Hematopoietic multipotent progenitor cell treated with erythropoietin and hydrocortisone succinate and interleukin-3 and kit ligand, for 4 days (in vitro differentiated cells): Measurements from ENCODE around the gene TBX1.
A peak's percentile ranks its signal among the peaks of the same experiment; 100 is the strongest.
"Not testable (repeated sequence)": the region's sequence is repeated elsewhere in the genome, so short reads cannot be mapped to it uniquely, and the experiment has no call there.

Experiments used
- DNase-seq: peaks from one replicate; pipeline ENCODE4 v3.0.0-alpha.2; 2015

Gene TBX1

GRCh38 chr22:19723232-19723982 lies 37.2 kb upstream of the TBX1 start, which contains the start of gene GP1BB:
Gene GP1BB, plus strand, starts transcription at chr22:19723539. Its CDS starts 31 bp downstream, at chr22:19723570.
- DNase-seq = peak; percentile 92

DNA sequence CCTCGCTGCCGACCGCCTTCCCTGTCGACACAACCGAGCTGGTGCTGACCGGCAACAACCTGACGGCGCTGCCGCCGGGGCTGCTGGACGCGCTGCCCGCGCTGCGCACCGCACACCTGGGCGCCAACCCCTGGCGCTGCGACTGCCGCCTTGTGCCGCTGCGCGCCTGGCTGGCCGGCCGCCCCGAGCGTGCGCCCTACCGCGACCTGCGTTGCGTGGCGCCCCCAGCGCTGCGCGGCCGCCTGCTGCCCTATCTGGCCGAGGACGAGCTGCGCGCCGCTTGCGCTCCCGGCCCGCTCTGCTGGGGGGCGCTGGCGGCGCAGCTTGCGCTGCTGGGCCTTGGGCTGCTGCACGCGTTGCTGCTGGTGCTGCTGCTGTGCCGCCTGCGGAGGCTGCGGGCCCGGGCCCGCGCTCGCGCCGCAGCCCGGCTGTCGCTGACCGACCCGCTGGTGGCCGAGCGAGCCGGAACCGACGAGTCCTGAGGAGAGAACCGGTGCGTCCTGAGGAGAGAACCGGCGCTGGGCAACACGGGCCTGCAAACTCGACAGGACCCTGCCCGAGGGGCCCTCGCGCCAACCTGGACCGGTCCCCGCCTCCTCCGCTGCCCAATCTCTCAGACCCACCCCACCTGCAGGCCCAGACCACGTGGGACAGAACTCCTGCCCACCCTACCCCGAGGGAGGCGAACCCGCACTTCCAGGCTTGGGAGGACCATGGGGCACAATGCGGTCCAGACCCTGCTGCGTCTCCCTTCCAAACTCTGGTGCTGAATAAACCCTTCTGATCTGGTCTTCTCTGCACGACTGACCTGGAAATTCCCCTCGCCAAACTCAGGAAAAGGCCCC lies 36.4 kb upstream of the TBX1 start:
- peak; percentile 87 for DNase-seq

- no peak for DNase-seq
Measured at GRCh38 chr22:19724927-19725661, 35.5 kb upstream of the TBX1 start.

- DNase-seq = not testable (repeated sequence)
Measured at GRCh38 chr22:19726064-19726788, 34.4 kb upstream of the TBX1 start.

DNA sequence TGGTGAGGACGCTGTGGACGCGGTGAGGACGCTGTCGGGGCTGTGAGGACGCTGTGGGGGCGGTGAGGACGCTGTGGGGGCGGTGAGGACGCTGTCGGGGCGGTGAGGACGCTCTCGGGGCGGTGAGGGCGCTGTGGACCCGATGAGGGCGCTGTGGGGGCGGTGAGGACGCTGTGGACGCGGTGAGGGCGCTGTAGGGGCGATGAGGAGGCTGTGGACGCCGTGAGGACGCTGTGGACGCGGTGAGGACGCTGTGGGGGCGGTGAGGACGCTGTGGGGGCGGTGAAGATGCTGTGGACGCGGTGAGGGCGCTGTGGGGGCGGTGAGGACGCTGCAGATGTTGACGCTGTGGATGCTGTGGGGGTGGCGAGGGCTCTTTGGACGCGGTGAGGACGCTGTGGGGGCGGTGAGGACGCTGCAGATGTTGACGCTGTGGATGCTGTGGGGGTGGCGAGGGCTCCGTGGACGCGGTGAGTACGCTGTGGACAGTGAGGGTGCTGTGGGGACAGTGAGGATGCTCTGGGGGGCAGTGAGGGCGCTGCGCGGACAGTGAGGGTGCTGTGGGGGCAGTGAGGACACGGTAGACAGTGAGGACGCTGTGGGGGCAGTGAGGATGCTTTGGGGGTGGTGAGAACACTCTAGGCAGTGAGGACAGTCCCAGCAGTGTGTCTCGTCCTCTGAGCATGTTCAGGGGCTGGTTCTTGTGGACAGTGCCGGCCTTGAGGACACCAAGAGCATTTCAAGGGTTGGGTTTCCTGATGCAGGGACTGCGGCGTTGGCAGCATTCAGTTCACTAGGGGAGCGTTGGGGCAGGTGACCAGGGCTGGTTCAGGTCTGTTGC lies 33.0 kb upstream of the TBX1 start:
- DNase-seq = no peak

GRCh38 chr22:19728271-19728670 lies 32.3 kb upstream of the TBX1 start:
- no peak for DNase-seq

DNA sequence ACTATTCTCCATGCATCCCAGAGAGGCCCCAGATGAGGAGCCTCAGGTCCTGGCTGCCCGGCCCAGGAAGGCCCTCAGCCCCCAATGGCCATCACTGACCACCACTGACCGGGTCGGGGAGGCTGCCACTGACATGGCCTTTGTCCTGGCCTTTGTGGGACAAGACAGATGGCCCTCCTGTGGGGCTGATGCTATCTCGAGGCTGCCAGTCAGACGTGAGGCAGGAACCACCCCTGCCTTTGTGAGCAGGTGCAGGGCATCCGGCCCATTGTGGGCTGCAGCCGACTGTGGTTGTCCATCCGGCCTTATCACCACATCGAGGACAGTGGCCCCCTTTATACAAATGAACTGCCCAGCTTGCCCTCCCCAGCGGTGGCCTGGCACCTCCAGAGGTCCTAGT lies 31.7 kb upstream of the TBX1 start:
- DNase-seq = no peak

DNA sequence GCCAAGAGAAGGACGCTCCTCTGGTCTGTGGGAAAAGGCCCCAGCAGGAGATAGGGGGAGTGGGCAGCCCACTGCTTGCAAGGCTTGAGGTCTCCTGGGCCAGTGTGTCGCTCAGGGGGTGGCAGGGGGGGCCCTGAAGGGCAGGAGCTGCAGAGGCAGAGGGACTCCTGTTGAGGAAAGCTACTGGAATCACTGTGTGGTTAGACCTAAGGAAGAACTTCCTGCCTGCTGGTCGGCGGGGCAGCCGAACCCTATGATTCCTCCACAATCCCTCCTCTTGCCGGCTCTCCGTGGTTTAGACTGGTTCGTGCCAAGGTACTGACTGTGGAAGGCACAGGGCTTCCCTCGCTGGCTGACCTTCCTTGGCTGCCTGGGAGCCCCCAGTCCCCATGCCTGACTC lies 31.1 kb upstream of the TBX1 start:
- no peak for DNase-seq

GRCh38 chr22:19730198-19730597 lies 30.4 kb upstream of the TBX1 start:
- peak; percentile 53 for DNase-seq

DNA sequence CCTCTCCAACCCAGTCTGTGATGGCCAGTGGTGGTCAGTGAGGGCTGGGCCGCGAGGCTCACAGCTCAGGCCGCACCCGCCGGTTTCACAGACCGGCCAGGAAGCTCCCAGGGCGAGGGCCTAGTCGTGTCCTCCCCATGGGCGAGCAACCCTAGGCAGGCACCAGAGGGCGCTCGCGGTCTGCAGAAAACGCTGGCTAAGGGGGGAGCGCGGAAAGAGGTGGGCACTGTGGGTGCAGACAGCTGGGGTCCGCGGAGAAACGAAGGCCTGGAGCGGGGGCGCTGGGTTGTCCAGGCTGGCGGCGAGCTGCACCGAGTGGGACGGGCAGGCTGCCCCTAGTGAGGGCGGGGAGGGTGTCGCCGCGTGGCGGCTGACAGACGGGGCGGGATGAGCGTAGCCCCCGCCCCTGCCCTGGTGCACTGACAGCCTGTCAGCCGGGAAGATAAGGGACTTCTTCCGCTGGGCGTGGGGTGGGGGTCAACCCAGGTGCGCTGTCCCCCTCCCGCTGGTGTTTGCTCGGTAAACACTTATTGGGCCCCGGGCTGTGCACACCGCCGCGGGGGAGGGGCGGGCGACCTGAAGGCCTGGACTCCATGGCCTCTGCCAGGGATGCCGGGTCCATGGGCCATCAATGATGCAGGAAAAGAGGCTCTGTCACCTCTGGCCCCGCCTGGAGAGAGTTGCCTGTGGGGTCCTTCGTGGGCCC lies 29.8 kb upstream of the TBX1 start:
- DNase-seq = peak; percentile 89

- no peak for DNase-seq
Measured at GRCh38 chr22:19731361-19732135, 29.0 kb upstream of the TBX1 start.

DNA sequence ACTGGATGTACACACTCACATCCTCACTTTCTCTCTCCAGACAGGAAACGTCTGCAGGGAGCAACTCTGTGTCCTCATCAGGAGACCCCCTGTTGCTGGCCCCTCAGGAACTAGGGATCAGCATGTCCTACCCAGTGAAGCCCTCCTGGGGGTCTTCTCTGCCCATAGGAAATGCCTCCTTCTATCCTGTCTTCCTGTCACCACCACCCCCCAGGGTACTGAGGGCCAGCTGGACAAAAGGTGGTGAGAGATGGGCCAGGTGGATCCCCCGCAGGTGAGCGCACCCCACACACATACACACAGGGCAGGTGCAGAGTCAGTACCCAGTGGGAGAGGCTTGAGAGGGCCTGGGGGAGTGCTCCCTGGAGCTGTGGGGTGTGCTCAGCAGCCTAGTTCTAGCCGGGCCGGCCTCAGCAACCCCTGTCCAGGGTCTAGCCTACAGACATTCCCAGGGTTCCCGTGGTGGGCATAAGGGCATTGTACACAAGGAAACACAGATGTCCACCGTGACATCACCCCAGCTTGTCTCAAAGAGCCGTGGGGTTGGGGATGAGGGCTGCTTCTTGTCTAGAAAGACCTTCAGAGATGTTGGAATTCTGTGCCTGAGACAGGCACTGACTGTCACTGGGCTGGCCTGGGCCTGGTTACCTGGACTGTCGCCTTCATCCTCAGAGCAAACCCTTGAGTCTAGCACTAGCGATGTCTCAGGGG lies 28.0 kb upstream of the TBX1 start:
- no peak for DNase-seq

DNA sequence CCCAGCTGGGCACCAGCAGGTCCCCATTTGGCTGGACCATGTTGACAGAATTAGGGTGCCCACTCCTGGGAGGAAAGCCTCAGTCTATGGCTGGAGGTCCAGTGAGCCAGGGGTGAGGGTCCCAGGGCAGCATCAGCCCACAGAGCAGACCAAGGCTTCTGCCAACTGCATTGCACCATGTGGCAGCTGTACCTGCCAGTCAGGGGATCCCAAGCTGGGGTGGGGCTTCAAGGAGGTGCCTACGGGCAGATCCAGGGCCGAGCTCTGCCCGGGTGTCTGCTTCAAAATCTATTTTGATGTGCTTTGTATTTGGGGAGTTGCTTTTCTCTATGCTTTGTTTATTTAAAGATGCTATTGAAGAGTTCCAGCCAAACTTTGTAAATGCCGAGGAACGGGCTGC lies 26.8 kb upstream of the TBX1 start:
- DNase-seq = no peak

DNA sequence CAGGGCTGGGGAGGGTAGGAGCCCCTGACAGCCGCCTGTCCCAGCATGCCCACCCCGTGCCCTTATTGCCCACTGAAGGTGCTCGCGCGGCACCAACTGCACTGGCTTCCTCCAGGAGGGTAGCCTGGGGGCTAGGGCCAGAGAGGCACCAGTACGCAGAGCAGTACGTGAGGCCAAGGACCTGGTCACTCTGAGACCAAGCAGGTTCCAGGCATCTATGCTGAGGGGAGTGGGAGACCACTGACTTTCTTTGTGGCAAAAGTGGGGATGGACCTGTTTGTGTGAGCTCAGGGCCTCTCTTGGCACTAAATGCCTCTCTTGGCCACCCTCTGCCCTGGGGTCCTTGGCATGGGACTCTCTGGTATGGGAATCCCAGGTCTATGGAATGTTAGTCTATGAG lies 26.4 kb upstream of the TBX1 start:
- no peak for DNase-seq

DNA sequence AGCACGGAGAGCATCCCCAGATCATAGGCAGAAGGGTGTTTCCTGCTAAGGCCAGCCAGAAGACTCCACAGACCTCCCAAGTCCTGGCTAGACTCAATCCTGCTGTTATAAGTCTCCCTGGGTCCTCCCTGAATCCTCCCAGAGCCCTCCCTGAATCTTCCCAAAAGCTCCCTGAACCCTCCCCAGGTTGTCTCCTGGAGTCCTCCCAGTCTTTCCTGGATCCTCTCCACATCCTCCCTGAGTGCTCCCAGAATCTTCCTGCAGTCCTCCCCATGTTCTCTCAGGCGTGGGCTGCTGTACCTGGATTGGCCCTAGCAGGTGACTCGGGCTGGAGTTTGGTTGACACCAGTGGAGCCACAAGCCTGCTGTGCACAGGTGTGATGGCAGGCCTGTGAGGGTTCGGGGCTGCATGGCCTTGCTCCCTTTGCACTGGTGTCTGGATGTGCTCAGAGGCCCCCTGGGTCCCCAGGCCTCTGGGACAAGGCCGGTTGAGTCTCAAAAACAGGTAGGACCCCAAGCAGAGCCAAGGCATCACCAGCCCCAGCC lies 25.7 kb upstream of the TBX1 start:
- no peak for DNase-seq

DNA sequence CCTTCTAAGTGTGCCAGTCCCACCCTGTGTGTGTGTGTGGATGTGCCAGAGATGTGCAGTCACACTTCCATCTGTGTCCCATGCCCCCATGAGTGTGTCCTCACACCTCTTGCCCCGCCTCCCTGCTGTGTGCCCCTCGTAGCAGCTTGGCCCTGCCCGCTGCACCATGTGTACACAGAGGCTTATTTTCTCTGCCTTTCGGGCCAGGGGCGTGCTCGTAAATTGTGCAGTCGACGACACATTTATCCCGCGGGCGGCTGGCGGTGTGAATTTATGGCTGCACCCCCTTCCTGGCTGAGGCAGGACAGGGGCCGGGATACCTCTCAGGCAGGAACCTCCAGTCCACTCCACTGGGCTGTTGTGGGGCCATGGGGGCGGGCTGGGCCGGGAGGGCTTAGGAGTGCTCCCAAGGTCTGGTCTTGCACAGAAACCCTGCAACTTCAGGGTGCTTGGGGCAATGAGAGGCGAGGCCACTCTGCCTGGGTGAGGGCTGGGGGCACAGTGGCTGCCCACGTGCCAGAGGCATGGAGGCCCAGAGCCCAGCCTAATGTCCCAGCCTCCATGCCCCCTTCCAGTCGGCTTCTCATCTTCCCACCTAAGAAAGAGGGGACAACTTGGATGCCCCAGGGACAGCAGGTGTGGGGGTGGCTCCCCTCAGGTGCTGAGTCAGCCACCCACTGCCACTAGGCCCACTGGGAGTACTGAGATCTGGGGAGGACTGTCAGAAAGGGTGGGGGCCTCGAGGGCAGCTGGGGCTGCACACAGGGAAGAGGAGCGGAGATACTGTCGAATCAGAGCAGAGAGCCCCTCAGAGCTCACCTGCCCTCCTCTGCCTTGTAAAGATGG lies 24.7 kb upstream of the TBX1 start:
- DNase-seq = no peak

GRCh38 chr22:19737846-19738663 lies 22.5 kb upstream of the TBX1 start:
- DNase-seq = no peak
